Breast epithelium (tissue), 3 donors: Measurements from ENCODE around the gene IKZF2. TPM values are rescaled to one million over a fixed set of nuclear protein-coding genes. Genes with fewer than 3 reads are reported as not detected.

Experiments
- total RNA-seq, 3 donors: library from RNA; depleted of rRNA; stranded (reverse); fragments of >200 nt; gene quantifications; one replicate each; pipeline ENCODE4 v1.1.0, GENCODE V29; 2016

Gene IKZF2
- total RNA-seq, 3 donors from 2014 or later: 8.0 to 34.4 (median 22.0) TPM

Other genes with a start within 250 kb of the IKZF2 start
- 10 to 100 TPM; 25.3 to 42.0 (median 41.7) TPM for gene SPAG16, start 132.9 kb upstream of the IKZF2 start, total RNA-seq